HG03520 (cell line): Measurements from ENCODE around the gene TBC1D4.
"Not testable (repeated sequence)": the region's sequence is repeated elsewhere in the genome, so short reads cannot be mapped to it uniquely, and the experiment has no call there.

Source experiments
- ATAC-seq: cut with Tn5 transposase; IDR thresholded peaks from one replicate; pipeline ENCODE4 v1.9.1; 2021; ENCODE audit warnings: mild to moderate bottlenecking, moderate library complexity; ENCODE audit not compliant: unreplicated experiment

The TBC1D4 gene

GRCh38 chr13:75452564-75452963 is 29.4 kb downstream of the TBC1D4 start:
- no peak for ATAC-seq

- ATAC-seq = no peak
These were observed 34.5 kb downstream of the TBC1D4 start for GRCh38 chr13:75447493-75447892.

- no peak for ATAC-seq
These were observed 35.1 kb downstream of the TBC1D4 start for GRCh38 chr13:75446874-75447273.

GRCh38 chr13:75445717-75446499 is 36.1 kb downstream of the TBC1D4 start:
- no peak for ATAC-seq

- no peak for ATAC-seq
These were observed 38.0 kb downstream of the TBC1D4 start for GRCh38 chr13:75444016-75444415.

GRCh38 chr13:75443356-75443958 is 38.5 kb downstream of the TBC1D4 start:
- no peak for ATAC-seq

- ATAC-seq = no peak
These were observed 39.2 kb downstream of the TBC1D4 start for GRCh38 chr13:75442736-75443234.

GRCh38 chr13:75440100-75440499 is 41.9 kb downstream of the TBC1D4 start:
- no peak for ATAC-seq

- ATAC-seq = no peak
These were observed 44.2 kb downstream of the TBC1D4 start for GRCh38 chr13:75437582-75438318.

- not testable (repeated sequence) for ATAC-seq
These were observed 47.8 kb downstream of the TBC1D4 start for GRCh38 chr13:75434126-75434525.

GRCh38 chr13:75432811-75433244 is 49.1 kb downstream of the TBC1D4 start:
- no peak for ATAC-seq

- ATAC-seq = no peak
These were observed 49.9 kb downstream of the TBC1D4 start for GRCh38 chr13:75432045-75432444.

- no peak for ATAC-seq
These were observed 51.3 kb downstream of the TBC1D4 start for GRCh38 chr13:75430436-75431209.

- ATAC-seq = no peak
These were observed 55.5 kb downstream of the TBC1D4 start for GRCh38 chr13:75426421-75426820.

- ATAC-seq = peak; percentile 81
These were observed 56.6 kb downstream of the TBC1D4 start for GRCh38 chr13:75425216-75426009.

- ATAC-seq = no peak
These were observed 58.0 kb downstream of the TBC1D4 start for GRCh38 chr13:75423946-75424345.

- no peak for ATAC-seq
These were observed 59.9 kb downstream of the TBC1D4 start for GRCh38 chr13:75422028-75422427.

- ATAC-seq = no peak
These were observed 60.8 kb downstream of the TBC1D4 start for GRCh38 chr13:75421133-75421532.

GRCh38 chr13:75419656-75420055 is 62.3 kb downstream of the TBC1D4 start:
- no peak for ATAC-seq

- ATAC-seq = no peak
These were observed 63.0 kb downstream of the TBC1D4 start for GRCh38 chr13:75418997-75419396.
